ENCODE results near the gene MIXL1. TPM values are rescaled to one million over a fixed set of nuclear protein-coding genes. Genes with fewer than 3 reads are reported as not detected.

Gene MIXL1
- total RNA-seq, 1 experiment from 2014 or later: not detected

DNA sequence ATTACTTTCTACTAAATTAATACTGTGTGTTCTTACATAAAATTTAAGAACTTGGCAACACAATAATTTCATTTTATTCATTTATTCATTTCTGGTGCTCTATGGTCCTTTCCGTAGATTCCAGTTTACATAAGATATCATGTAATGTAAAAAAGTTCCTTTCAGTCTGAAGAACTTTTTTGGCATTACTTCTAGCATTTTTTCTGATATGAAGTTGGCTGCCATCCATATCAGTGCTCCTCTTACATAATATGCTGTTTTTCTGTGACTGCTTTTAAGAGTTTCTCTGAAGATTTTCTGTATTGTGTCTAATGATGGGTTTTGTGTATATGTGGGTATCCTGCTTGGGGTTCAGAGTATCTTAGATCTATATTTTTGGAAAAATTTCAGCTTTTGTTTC, 50.7 kb downstream of the MIXL1 start:
- Mint-ChIP-seq H3K27me3 (ENCODE audit: insufficient read depth, unreplicated experiment) (no peaks in the 10 kb centered on the region), H3K4me1 (ENCODE audit: insufficient read depth, unreplicated experiment) (peaks cover 6% of the 10 kb centered on the region), H3K9me3 (ENCODE audit: unreplicated experiment) (no peaks in the 10 kb centered on the region), H3K36me3 (ENCODE audit: insufficient read depth, unreplicated experiment) (peaks cover 29% of the 10 kb centered on the region), H3K4me3 (ENCODE audit: unreplicated experiment) (no peak overlapping the region), H3K27ac (ENCODE audit: low read depth, unreplicated experiment) (no peak overlapping the region)
- no peak for DNase-seq (ENCODE audit: unreplicated experiment)
- BruUV-seq (replicated peaks): no TSS peak
- intact Hi-C loops (cut with micrococcal nuclease): no loop called here
- TF ChIP-seq, protein P1, sequence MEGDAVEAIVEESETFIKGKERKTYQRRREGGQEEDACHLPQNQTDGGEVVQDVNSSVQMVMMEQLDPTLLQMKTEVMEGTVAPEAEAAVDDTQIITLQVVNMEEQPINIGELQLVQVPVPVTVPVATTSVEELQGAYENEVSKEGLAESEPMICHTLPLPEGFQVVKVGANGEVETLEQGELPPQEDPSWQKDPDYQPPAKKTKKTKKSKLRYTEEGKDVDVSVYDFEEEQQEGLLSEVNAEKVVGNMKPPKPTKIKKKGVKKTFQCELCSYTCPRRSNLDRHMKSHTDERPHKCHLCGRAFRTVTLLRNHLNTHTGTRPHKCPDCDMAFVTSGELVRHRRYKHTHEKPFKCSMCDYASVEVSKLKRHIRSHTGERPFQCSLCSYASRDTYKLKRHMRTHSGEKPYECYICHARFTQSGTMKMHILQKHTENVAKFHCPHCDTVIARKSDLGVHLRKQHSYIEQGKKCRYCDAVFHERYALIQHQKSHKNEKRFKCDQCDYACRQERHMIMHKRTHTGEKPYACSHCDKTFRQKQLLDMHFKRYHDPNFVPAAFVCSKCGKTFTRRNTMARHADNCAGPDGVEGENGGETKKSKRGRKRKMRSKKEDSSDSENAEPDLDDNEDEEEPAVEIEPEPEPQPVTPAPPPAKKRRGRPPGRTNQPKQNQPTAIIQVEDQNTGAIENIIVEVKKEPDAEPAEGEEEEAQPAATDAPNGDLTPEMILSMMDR (IDR thresholded peaks at IDR 0.05; ENCODE audit: unreplicated experiment): no peak
- ChIA-PET CTCF (interaction anchor here (1.5 kb wide), 1 partner anchor 59 kb away, joined by 4 read pairs; no protein-coding TSS in a partner anchor), POLR2A (no interaction called here)

- Mint-ChIP-seq H3K4me1 (ENCODE audit: insufficient read depth, unreplicated experiment) (no peaks in the 10 kb centered on the region), H3K36me3 (ENCODE audit: insufficient read depth, unreplicated experiment) (peaks cover 29% of the 10 kb centered on the region), H3K27ac (ENCODE audit: low read depth, unreplicated experiment) (no peak overlapping the region), H3K9me3 (ENCODE audit: unreplicated experiment) (no peaks in the 10 kb centered on the region), H3K27me3 (ENCODE audit: insufficient read depth, unreplicated experiment) (no peaks in the 10 kb centered on the region), H3K4me3 (ENCODE audit: unreplicated experiment) (no peak overlapping the region)
- TF ChIP-seq, protein P1 (IDR thresholded peaks at IDR 0.05; ENCODE audit: unreplicated experiment): no peak
- no peak for DNase-seq (ENCODE audit: unreplicated experiment)
- no TSS peak for BruUV-seq (replicated peaks)
- ChIA-PET POLR2A (interaction anchor here (0.9 kb wide), 1 partner anchor 33 kb away, joined by 4 read pairs; the partner anchor contains the start of gene LIN9), CTCF (interaction anchor here (0.7 to 1.7 kb wide), 3 partner anchors 20 to 151 kb away, joined by 3 to 4 read pairs (median 4); no protein-coding TSS in a partner anchor)
- intact Hi-C loops (cut with micrococcal nuclease): no loop called here
These were observed 52.7 kb downstream of the MIXL1 start for GRCh38 chr1:226276077-226276682.

Other genes with a start within 250 kb of the MIXL1 start
- gene SDE2, start 224.3 kb upstream of the MIXL1 start, total RNA-seq (2022): 59.3 and 61.8 TPM in 2 replicates
- 635 and 710 TPM in 2 replicates for gene H3-3A, start 160.9 kb upstream of the MIXL1 start, total RNA-seq (2022)
- gene ACBD3, start 36.9 kb upstream of the MIXL1 start, total RNA-seq (2022): 93.9 and 122 TPM in 2 replicates
- gene LIN9, start 85.5 kb downstream of the MIXL1 start, total RNA-seq (2022): 10.3 and 10.4 TPM in 2 replicates
- 192 and 235 TPM in 2 replicates for gene PARP1, start 184.4 kb downstream of the MIXL1 start, total RNA-seq (2022)